Renal cortical epithelial cell (primary cell): ENCODE data around the gene ASGR2. TPM values are rescaled to one million over a fixed set of nuclear protein-coding genes. Genes with fewer than 3 reads are reported as not detected.
"Not testable (repeated sequence)": the region's sequence is repeated elsewhere in the genome, so short reads cannot be mapped to it uniquely, and the experiment has no call there.

Experiments
- DNase-seq: peaks from one replicate; pipeline ENCODE4 v3.0.0-alpha.2; 2011; ENCODE audit warnings: low read depth
- total RNA-seq: library from RNA; depleted of rRNA; stranded (reverse); fragments of >200 nt; gene quantifications from 2 replicates; pipeline ENCODE4 v1.2.3, GENCODE V29; 2014

The ASGR2 gene
- total RNA-seq, 1 donor from 2014 or later, result not detected

DNA sequence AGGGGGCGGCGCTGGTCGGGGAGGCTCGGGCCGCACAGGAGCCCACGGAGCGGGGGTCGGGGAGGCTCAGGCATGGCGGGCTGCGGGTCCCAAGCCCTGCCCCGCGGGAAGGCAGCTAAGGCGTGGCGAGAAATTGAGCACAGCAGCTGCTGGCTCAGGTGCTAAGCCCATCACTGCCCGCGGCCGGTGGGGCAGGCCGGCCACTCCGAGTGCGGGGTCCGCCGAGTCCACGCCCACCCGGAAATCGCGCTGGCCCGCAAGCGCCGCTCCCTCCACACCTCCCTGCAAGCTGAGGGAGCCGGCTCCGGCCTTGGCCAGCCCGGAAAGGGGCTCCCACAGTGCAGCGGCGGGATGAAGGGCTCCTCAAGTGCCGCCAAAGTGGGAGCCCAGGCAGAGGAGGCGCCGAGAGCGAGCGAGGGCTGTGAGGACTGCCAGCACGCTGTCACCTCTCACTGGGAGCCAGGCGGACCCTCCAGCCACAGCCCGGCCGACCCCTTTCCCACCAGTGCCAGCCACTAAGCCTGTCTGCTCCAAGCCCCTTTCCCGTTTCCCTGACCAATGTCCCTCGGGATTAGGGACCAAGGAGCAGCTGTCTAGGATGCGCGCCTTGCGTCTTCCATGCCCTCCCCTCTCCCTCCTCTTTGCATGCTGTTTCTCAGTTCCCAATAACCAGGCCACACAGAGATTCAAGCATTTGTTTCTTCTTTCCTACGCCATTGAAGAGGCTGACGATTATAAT lies 13.8 kb downstream of the ASGR2 start:
- DNase-seq, result not testable (repeated sequence)

DNA sequence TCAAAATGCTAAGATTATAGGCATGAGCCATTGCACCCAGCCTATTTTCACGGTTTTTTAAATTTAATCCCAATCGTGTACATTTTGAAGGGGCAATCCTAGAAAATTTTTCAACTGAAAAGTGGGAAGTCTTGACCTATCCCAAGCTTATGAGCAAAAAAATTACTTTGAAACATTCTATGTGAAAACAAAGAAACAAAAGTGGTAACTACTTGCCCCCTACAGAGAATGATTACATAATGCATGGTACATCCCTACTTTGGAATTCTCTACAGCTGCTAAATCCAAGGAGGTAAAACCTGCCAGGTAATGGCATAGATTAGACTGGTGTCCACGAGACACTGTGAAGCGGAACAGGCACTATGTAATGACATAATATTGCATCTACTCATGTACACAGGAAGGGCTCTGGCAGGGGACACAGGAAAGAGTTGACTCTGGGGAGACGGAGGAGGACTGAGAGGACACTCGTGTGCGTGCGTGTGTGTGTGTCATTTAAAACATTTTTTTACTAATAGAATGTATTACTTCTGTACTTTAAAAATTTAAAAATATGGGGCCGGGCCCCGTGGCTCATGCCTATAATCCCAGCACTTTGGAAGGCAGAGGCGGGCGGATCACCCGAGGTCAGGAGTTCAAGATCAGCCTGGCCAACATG lies 15.7 kb downstream of the ASGR2 start:
- DNase-seq, result no peak

- DNase-seq, result no peak
Observed at GRCh38 chr17:7097940-7098339, 16.7 kb downstream of the ASGR2 start.

GRCh38 chr17:7095625-7096024 lies 19.0 kb downstream of the ASGR2 start:
- no peak for DNase-seq

GRCh38 chr17:7094652-7095019 lies 20.0 kb downstream of the ASGR2 start:
- no peak for DNase-seq

- DNase-seq, result not testable (repeated sequence)
Observed at GRCh38 chr17:7091311-7092005, 23.2 kb downstream of the ASGR2 start.

DNA sequence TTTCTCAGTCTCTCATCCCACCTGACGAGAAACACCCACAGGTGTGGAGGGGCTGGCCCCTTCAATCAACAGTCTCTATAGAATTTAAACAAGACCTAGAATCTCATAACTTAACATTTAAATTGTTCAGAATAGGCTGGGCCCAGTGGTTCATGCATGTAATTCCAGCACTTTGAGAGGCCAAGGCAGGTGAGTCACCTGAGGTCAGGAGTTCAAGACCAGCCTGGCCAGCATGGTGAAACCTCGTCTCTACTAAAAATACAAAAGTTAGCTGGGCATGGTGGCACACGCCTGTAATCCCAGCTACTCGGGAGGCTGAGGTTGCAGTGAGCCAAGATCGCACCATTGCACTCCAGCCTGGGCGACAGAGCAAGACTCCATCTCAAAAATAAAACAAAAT lies 25.1 kb downstream of the ASGR2 start:
- DNase-seq, result not testable (repeated sequence)

GRCh38 chr17:7088442-7088841 lies 26.2 kb downstream of the ASGR2 start:
- peak; percentile 49 for DNase-seq

DNA sequence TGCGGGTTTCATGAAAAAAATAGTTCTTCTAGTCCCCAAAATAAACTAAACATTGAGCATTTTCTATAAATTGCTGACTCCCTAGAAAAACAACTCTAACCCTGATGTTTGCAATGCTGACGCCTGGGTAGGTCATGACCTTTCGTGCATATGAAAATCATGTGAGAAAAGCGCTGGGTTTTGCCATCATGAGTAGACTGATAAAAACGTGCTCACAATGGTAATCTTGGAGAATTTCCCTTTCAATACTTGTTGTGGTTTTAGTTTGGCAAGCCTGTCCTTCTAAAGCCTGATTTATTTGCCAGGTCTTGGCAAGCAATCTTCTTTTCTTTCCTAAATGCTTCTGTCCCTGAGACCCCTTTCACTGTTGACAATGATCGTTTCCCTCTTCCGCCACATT lies 30.5 kb downstream of the ASGR2 start:
- no peak for DNase-seq

DNA sequence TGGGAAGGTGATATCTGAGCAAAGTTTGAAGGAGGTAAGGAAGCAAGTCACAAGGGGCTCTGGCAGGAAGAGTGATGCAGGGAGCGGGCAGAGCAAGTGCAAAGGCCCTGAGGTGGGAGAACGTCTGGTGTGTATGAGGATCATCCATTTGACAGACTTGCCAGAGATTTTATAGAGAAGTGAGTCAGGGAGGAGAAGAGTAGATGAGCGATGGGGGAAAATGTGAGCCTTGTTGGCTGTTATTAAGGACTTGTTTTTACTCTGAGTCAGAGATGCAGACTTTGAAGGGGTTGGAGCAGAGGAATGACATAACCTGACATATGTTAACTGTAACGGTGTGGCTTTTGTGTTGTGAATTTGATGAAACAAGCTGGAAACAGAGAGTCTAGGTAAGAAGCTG lies 31.0 kb downstream of the ASGR2 start:
- DNase-seq, result no peak

GRCh38 chr17:7081341-7082062 lies 33.1 kb downstream of the ASGR2 start:
- no peak for DNase-seq

DNA sequence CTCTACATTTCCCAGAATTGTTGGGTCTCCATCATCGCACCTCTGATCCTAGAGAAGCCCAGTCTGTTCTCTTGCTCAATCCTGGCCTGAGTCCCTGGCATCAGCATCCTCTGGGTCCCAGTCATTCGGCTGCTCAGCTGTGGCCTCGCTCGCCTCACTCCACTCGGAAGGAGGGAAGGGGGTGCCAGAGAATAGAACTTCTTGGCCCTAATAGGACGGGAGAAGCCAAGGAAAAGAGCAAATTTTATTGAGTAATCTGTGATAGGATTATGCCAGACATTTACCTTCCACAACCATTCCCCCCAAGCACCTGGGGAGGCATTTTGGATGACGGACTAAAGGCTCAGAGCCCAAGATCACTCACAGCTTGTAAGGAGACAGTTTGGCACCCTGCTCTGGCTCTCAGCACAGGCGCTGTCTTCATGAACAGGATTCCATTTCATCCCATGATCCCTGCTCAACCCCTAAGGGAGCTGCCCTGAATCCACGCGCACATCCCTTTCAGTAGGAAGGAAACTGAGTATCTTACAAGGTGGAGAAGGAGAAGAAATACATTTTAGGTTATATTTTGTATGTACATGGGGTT lies 34.1 kb downstream of the ASGR2 start:
- no peak for DNase-seq

- no peak for DNase-seq
Observed at GRCh38 chr17:7079581-7080455, 34.8 kb downstream of the ASGR2 start, which contains the start of gene CLEC10A. Gene CLEC10A (minus strand): TSS chr17:7080251. CDS start chr17:7078812, 1,439 bp downstream.

DNA sequence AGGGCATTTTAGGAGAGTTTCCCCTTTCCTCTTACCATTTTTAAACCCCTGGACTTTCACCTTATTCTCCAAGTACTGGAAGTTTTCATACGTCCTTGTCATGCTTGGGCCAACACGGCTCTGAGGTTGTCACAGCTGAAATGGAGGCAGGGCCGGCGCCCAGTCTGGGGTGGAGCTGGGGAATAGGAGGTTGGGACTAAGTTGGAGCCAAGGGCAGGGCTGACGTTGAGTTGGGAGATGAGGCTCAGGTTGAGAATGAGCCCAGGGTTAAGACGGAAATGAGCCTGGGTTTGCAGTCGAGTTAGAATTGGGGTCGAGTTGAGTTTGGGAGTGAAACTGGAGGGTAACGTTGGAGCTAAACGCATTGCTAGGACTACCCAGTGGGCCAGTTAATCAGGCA lies 35.9 kb downstream of the ASGR2 start:
- no peak for DNase-seq

- DNase-seq, result no peak
Observed at GRCh38 chr17:7077911-7078546, 36.6 kb downstream of the ASGR2 start.

DNA sequence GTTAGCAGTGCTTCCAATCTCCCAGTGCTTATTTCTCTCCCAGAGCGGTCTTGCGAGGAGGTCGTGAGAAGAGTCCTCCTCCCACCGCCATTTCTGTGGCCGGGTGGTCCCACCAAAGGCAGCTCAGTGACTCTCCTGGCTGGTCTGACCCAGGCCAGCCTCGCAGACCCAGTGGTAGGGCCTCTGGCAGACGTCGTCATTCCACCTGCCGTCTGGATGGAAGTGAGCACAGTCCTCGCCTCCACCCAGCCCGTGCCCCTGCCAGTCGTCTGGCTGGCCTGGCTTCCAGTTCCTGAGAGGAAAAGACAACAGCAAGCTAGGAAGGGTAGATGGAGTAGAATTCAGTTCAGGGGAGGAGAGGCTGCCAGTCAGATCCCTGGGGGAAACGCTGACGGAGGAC lies 39.7 kb downstream of the ASGR2 start:
- DNase-seq, result no peak

GRCh38 chr17:7072406-7072805 lies 42.2 kb downstream of the ASGR2 start:
- no peak for DNase-seq

- no peak for DNase-seq
Observed at GRCh38 chr17:7070712-7071111, 43.9 kb downstream of the ASGR2 start.

DNA sequence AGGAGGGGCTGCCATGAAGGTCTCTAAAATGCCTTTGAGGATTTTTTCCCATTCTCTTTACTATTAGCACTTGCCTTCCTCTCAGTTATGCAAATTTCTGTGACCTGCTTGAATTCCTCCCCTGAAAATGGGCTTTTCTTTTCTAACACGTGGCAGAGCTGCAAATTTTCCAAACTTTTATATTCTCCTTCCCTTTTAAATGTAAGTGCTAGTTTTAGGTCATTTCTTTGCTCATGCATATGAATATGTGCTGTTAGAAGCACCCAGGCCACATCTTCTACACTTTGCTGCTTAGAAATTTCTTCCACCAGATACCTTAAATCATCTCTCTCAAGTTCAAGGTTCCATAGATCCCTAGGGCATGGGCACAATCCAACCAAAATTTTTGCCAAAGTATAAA lies 46.4 kb downstream of the ASGR2 start:
- no peak for DNase-seq

DNA sequence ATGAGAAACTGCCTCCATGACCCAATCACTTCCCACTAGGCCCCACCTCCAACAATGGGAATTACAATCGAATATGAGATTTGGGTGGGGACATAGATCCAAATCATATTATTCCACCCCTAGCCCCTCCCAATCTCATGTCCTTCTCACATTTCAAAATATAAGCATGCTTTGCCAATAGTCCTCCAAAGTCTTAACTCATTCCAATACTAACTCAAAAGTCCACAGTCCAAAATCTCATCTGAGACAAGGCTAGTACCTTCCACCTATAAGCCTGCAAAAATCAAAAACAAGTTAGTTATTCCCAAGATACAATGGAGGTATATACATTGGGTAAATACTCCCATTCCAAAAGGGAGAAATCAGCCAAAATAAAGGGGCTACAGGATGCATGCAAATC lies 47.4 kb downstream of the ASGR2 start:
- no peak for DNase-seq
